Activated T-cell treated with anti-CD3 and anti-CD28 coated beads for 4 hours (primary cell): ENCODE data around the gene CD24.

Source experiments
- DNase-seq: peaks from one replicate; pipeline ENCODE4 v3.0.0-alpha.2; 2020

CD24 gene

GRCh38 chr6:106967936-106968555 lies 6.5 kb downstream of the CD24 start:
- DNase-seq = no peak

DNA sequence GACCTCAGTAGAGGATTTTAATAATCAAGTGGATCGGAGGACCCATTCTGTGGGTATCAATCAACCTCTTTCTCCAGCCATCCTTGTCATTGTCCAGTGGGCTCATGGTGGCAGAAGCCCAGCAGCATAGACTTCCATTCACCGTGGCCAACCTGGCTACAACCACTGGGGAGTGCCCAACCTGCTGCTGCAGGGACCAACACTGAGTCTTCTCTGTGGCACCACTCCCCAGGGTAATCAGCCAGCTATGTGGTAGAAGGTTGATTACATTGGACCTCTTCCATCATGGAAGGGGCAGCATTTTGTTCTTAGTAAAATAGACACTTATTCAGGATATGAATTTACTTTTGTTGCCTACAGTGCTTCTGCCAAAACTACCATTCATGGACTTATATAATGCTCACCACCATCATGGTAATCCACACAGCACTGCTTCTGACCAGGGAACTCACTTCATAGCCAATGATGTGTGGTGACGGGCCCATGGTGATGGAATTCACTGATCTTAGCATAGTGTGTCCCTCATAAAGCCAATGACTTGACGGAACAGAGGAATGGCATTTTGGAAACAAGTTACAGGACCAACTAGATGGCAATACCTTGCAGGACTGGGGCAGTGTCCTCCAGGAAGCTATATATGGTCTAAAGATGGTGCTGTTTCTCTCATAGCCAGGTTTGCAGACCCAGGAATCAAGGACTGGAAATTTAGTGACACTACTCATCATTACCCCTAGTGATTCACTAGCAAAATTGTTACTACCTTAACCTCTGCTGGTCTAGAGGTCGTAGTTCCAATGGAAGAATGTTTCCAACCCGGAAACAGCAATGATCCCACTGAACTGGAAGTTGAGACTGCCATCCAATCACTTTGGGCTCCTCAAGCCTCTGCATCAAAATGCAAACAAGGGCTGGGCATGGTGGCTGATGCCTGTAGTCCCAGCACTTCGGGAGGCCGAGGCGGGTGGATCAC lies 7.6 kb downstream of the CD24 start:
- no peak for DNase-seq

- no peak for DNase-seq
Measured at GRCh38 chr6:106966229-106966628, 8.3 kb downstream of the CD24 start.

GRCh38 chr6:106964954-106965353 lies 9.6 kb downstream of the CD24 start:
- DNase-seq = no peak

GRCh38 chr6:106964099-106964498 lies 10.4 kb downstream of the CD24 start:
- no peak for DNase-seq

DNA sequence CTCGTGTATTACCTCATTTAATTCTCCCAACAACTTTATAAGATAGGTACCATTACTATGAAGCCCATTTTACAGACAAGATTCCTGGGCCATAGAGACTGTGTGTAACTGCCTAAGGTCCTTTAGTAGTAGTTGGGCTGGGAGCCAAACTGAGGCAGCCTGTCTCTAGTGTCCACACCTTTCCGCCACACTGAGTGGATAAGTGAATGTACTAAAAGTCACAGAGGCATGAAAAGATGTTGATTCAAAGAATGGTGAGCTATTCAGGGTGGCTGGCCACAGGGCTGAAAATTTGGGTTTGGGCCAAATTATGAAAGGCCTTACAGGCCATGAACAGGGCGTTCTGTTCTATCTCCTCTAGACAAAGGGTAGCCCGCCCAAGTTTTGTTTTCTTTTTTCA lies 11.0 kb downstream of the CD24 start:
- no peak for DNase-seq

GRCh38 chr6:106961801-106962200 lies 12.7 kb downstream of the CD24 start:
- no peak for DNase-seq

- no peak for DNase-seq
Measured at GRCh38 chr6:106961136-106961535, 13.4 kb downstream of the CD24 start.

DNA sequence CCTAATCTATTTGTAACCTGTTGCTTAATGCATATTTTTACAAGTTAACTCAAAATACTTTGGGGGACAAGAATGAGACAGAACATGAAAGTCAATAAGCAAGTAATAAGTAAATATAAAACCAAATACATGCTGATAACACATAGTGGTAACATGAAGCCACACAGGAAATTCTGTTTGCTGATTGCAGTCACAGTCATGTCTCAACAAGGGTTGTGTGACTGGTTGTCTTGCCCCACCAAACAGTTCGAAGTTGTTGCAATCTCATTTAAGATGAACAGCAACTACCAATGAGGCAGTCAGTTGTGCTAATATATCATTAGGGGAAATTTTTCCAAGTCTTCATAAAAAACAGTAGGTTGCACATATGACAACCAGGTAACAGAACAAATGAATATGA lies 14.5 kb downstream of the CD24 start:
- DNase-seq = no peak

GRCh38 chr6:106939848-106940247 lies 34.7 kb downstream of the CD24 start:
- DNase-seq = no peak

DNA sequence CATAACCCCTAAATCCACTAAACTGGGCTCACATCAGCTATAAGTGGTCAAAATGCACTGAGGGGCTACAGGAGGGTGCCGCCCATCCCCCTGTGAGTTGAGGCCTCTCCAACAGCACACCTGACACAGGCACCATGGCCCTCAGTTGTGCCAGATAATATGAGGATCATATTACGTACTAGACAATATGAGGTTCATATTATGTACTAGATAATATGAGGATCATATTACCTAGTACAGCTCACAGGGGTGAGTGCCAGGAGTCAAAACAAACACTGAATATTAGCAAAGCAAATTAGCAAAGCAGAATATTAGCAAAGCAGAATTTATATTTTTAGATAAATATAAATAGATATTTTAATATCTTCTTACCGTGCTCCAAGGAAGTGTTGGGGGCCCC lies 35.3 kb downstream of the CD24 start:
- DNase-seq = no peak

- no peak for DNase-seq
Measured at GRCh38 chr6:106927531-106928398, 46.8 kb downstream of the CD24 start.

DNA sequence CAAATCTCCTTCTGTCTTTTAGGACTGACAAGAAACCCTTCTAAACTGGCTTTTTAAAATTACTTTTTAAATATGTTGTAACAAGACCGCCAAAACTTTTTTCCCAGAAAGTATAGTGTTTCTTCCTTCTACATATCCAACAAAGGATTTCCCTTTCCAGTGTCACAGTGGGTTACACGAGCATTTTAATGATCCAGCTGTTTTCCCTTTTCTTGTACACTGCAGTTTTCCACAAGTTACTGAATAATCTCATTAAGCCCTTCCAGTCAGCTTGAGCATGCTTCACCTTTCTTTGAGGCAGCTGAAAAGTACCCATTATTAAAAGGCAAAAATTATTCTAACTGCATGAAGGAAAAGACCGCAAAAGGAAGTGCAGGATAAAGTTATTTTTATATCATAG lies 48.6 kb downstream of the CD24 start:
- DNase-seq = no peak

- no peak for DNase-seq
Measured at GRCh38 chr6:106924694-106925523, 49.6 kb downstream of the CD24 start.

- no peak for DNase-seq
Measured at GRCh38 chr6:106922626-106923025, 51.9 kb downstream of the CD24 start.
